ENCODE results near the gene MARVELD2.

- TF ChIP-seq EGR1 (IDR thresholded peaks at IDR 0.05; ENCODE audit: low read depth) (no peak), CTCF (IDR thresholded peaks at IDR 0.05 in 2 of 3, conservative IDR thresholded peaks at IDR 0.05 in 1 of 3; ENCODE audit: borderline replicate concordance in 1 of 3, insufficient read depth in 1 of 3, low read depth in 2 of 3, low read length in 2 of 3) (no peak), POLR2A (IDR thresholded peaks at IDR 0.05; ENCODE audit: borderline replicate concordance, extremely low read depth, insufficient read depth, insufficient read length) (no peak), ZFX (IDR thresholded peaks at IDR 0.05) (no peak), POLR2AphosphoS5 (IDR thresholded peaks at IDR 0.05; ENCODE audit: low read depth, low read length) (no peak), EZH2 (IDR thresholded peaks at IDR 0.05) (no peak), ATF3 (IDR thresholded peaks at IDR 0.05) (no peak)
These were observed 74.3 kb downstream of the MARVELD2 start for GRCh38 chr5:69489246-69489645.
